Astrocyte of the cerebellum (primary cell): ENCODE measurements around the gene RBFOX2.
A peak's percentile ranks its signal among the peaks of the same experiment; 100 is the strongest.

Source experiments
- DNase-seq: peaks from one replicate; pipeline ENCODE4 v3.0.0-alpha.2; 2011; ENCODE audit warnings: low read depth
- H3K4me3 ChIP-seq: 2 replicates; pipeline ENCODE4 v1.5.1; 2011; ENCODE audit warnings: mild to moderate bottlenecking, low read depth, low read length, moderate library complexity
- in situ Hi-C: cut with HindIII; loops from 2 replicates; pipeline ENCODE4 v1.10.0; 2017; ENCODE audit warnings: low sequenced_read_pairs
- TF ChIP-seq, protein P1 (sequence below): IDR thresholded peaks from 2 replicates; pipeline ENCODE4 v1.5.1; 2012; ENCODE audit warnings: low read length, low read depth, moderate library complexity, mild to moderate bottlenecking; ENCODE audit errors: missing control alignments

Gene RBFOX2

DNA sequence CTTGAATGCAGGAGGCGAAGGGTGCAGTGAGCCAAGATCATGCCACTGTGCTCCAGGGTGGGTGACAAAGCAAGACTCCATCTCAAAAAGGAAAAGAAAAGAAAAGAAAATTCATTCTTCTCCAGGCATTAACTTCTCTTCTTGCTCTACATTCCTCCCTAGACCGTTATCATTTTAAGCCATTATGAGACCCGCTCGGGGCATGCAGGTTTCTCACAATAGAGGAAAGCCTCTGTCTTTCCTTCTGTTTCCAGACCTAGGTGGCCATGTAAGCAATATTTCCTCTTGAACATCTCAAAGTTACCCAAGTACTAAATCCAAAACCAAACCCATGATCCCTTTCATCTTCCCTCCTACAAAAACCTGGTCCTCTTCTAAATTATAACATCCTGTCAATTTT, 139.6 kb downstream of the RBFOX2 start:
- TF ChIP-seq, protein P1, sequence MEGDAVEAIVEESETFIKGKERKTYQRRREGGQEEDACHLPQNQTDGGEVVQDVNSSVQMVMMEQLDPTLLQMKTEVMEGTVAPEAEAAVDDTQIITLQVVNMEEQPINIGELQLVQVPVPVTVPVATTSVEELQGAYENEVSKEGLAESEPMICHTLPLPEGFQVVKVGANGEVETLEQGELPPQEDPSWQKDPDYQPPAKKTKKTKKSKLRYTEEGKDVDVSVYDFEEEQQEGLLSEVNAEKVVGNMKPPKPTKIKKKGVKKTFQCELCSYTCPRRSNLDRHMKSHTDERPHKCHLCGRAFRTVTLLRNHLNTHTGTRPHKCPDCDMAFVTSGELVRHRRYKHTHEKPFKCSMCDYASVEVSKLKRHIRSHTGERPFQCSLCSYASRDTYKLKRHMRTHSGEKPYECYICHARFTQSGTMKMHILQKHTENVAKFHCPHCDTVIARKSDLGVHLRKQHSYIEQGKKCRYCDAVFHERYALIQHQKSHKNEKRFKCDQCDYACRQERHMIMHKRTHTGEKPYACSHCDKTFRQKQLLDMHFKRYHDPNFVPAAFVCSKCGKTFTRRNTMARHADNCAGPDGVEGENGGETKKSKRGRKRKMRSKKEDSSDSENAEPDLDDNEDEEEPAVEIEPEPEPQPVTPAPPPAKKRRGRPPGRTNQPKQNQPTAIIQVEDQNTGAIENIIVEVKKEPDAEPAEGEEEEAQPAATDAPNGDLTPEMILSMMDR = no peak
- in situ Hi-C loops = no loop called here
- no peak for DNase-seq
- no peak overlapping the region for H3K4me3 ChIP-seq

- in situ Hi-C loops = no loop called here
- no peak overlapping the region for H3K4me3 ChIP-seq
- TF ChIP-seq, protein P1 = no peak
- DNase-seq = no peak
Measured at GRCh38 chr22:35888181-35888870, 140.3 kb downstream of the RBFOX2 start.

GRCh38 chr22:35887296-35887875, 141.2 kb downstream of the RBFOX2 start:
- no peak for DNase-seq
- TF ChIP-seq, protein P1 = no peak
- H3K4me3 ChIP-seq = no peak overlapping the region
- in situ Hi-C loops = no loop called here

GRCh38 chr22:35886309-35886708, 142.3 kb downstream of the RBFOX2 start:
- no peak overlapping the region for H3K4me3 ChIP-seq
- DNase-seq = no peak
- TF ChIP-seq, protein P1 = no peak
- in situ Hi-C loops = no loop called here

GRCh38 chr22:35884529-35884928, 144.1 kb downstream of the RBFOX2 start:
- in situ Hi-C loops = no loop called here
- TF ChIP-seq, protein P1 = no peak
- no peak for DNase-seq

GRCh38 chr22:35883031-35883620, 145.5 kb downstream of the RBFOX2 start:
- peak; percentile 24 for DNase-seq
- H3K4me3 ChIP-seq = no peak overlapping the region
- in situ Hi-C loops = no loop called here
- TF ChIP-seq, protein P1 = no peak

More at GRCh38 chr22:35884529-35884928, 144.1 kb downstream of the RBFOX2 start:
- no peak overlapping the region for H3K4me3 ChIP-seq
